Nephron (organoid): ENCODE data around the gene PPP2R5C.

Source experiments
- H3K27ac Mint-ChIP-seq, 3 experiments: 2 replicates each; pipeline ENCODE4 v1.8.0; 2020; ENCODE audit warnings: mixed read lengths in 3 of 3, mild to moderate bottlenecking in 2 of 3, moderate library complexity in 1 of 3
- H3K27me3 Mint-ChIP-seq: 2 replicates; pipeline ENCODE4 v1.8.0; 2021; ENCODE audit warnings: low read depth, mild to moderate bottlenecking, moderate library complexity, mixed read lengths
- H3K36me3 Mint-ChIP-seq: 2 replicates; pipeline ENCODE4 v1.8.0; 2020; ENCODE audit warnings: low read depth, mixed read lengths
- H3K4me1 Mint-ChIP-seq: 2 replicates; pipeline ENCODE4 v1.8.0; 2020; ENCODE audit warnings: mixed read lengths
- H3K4me3 Mint-ChIP-seq, 3 experiments: 2 replicates each; pipeline ENCODE4 v1.8.0; 2020; ENCODE audit warnings: mild to moderate bottlenecking in 3 of 3, mixed read lengths in 3 of 3, moderate library complexity in 2 of 3
- H3K9me3 Mint-ChIP-seq: 2 replicates; pipeline ENCODE4 v1.8.0; 2020; ENCODE audit warnings: mixed read lengths
- TF ChIP-seq, protein P1 (sequence below), 3 experiments: fragments of 200-600 bp; sonication (generic); IDR thresholded peaks; one replicate each; pipeline ENCODE4 v1.5.0; 2021; ENCODE audit warnings: antibody characterized with exemption in 3 of 3; ENCODE audit not compliant: unreplicated experiment in 3 of 3

Gene PPP2R5C

GRCh38 chr14:101962503-101962874 is 201.0 kb downstream of the PPP2R5C start:
- Mint-ChIP-seq H3K27me3 (peaks cover 7% of the 10 kb centered on the region), H3K4me1 (peaks cover 24% of the 10 kb centered on the region), H3K4me3 (peak overlapping the region in 2 of 3 experiments; percentile 37 to 40), H3K9me3 (no peaks in the 10 kb centered on the region), H3K27ac (peak overlapping the region in 2 of 3 experiments; percentile 6 to 43), H3K36me3 (no peaks in the 10 kb centered on the region)
- TF ChIP-seq, protein P1, sequence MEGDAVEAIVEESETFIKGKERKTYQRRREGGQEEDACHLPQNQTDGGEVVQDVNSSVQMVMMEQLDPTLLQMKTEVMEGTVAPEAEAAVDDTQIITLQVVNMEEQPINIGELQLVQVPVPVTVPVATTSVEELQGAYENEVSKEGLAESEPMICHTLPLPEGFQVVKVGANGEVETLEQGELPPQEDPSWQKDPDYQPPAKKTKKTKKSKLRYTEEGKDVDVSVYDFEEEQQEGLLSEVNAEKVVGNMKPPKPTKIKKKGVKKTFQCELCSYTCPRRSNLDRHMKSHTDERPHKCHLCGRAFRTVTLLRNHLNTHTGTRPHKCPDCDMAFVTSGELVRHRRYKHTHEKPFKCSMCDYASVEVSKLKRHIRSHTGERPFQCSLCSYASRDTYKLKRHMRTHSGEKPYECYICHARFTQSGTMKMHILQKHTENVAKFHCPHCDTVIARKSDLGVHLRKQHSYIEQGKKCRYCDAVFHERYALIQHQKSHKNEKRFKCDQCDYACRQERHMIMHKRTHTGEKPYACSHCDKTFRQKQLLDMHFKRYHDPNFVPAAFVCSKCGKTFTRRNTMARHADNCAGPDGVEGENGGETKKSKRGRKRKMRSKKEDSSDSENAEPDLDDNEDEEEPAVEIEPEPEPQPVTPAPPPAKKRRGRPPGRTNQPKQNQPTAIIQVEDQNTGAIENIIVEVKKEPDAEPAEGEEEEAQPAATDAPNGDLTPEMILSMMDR (IDR thresholded peaks at IDR 0.05; ENCODE audit: unreplicated experiment in 3 of 3): no peak

DNA sequence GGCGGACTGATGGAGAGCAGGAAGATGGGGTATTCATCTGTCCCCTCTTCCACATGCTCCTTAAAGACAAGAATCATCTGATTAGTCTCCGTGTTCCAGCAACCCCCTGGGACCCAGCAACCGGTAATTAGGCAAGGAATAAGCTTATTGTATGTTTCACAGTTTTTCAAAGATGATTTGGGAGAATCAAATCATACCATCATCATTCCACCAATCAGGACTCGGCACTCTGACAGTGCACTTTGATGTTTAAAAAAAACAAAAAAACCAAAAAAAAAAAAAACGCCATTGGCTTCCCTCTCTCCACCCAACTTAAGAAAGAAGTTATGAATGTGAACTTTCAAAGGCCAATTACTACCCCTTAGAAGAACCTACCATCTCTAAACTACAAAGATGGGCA is 201.5 kb downstream of the PPP2R5C start:
- H3K27ac Mint-ChIP-seq: peak overlapping the region in 2 of 3 experiments; percentile 6 to 43
- peaks cover 7% of the 10 kb centered on the region for H3K27me3 Mint-ChIP-seq
- H3K4me3 Mint-ChIP-seq: peak overlapping the region in 1 of 3 experiments; percentile 37
- peaks cover 28% of the 10 kb centered on the region for H3K4me1 Mint-ChIP-seq
- no peaks in the 10 kb centered on the region for H3K9me3 Mint-ChIP-seq
- TF ChIP-seq, protein P1 (IDR thresholded peaks at IDR 0.05; ENCODE audit: unreplicated experiment in 3 of 3): no peak
- H3K36me3 Mint-ChIP-seq: peaks cover 3% of the 10 kb centered on the region

DNA sequence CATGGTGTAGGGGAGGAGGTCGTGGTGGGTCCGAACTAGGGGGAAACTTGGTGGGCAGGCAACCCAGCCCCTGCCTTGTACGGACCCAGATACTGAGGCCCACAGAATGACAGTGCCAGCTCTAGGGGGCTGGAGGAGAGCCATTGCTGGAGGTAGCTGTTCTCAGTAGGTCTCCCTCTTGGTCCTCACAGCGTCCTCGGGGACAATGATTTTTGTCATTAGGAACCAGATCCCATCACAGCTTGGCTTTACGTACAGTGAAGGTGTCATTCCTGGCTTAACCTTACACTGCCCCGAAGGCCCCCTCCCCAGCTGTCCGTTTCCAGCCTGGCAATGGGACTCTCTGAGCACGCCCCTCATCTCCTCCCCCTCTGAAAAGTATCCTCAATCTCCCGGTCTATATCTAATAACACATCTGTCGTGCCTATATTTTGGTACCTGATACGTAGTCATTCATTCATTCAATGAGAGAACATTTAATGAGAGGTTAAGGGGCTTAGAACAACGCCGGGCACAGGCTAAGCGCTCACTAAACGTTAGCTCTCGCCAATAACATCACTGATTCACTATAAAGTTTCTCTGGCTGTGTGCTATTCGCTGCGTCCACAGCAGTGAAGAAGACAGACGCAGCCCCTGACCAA is 202.3 kb downstream of the PPP2R5C start:
- Mint-ChIP-seq H3K27ac (peak overlapping the region; percentile 38 to 84 (median 45)), H3K4me3 (peak overlapping the region; percentile 71 to 84 (median 77)), H3K4me1 (peaks cover 29% of the 10 kb centered on the region), H3K36me3 (peaks cover 5% of the 10 kb centered on the region), H3K9me3 (no peaks in the 10 kb centered on the region), H3K27me3 (peaks cover 4% of the 10 kb centered on the region)
- TF ChIP-seq, protein P1 (IDR thresholded peaks at IDR 0.05; ENCODE audit: unreplicated experiment in 3 of 3): no peak

- peaks cover 32% of the 10 kb centered on the region for H3K4me1 Mint-ChIP-seq
- TF ChIP-seq, protein P1 (IDR thresholded peaks at IDR 0.05; ENCODE audit: unreplicated experiment in 3 of 3): no peak
Measured at GRCh38 chr14:101964297-101965180, 203.0 kb downstream of the PPP2R5C start, which contains the start of gene DYNC1H1. TSS of gene DYNC1H1 (plus strand) at chr14:101964573. CDS start at chr14:101964692, 119 bp downstream.

GRCh38 chr14:101965181-101965544 is 203.7 kb downstream of the PPP2R5C start:
- H3K9me3 Mint-ChIP-seq: no peaks in the 10 kb centered on the region
- H3K4me3 Mint-ChIP-seq: peak overlapping the region; percentile 91 to 95 (median 95)
- H3K4me1 Mint-ChIP-seq: peaks cover 37% of the 10 kb centered on the region
- H3K36me3 Mint-ChIP-seq: peaks cover 13% of the 10 kb centered on the region
- TF ChIP-seq, protein P1 (IDR thresholded peaks at IDR 0.05; ENCODE audit: unreplicated experiment in 3 of 3): no peak
- peak overlapping the region; percentile 63 to 91 (median 78) for H3K27ac Mint-ChIP-seq
- peaks cover 4% of the 10 kb centered on the region for H3K27me3 Mint-ChIP-seq

More at GRCh38 chr14:101964297-101965180, 203.0 kb downstream of the PPP2R5C start, which contains the start of gene DYNC1H1:
- Mint-ChIP-seq H3K9me3 (no peaks in the 10 kb centered on the region), H3K27ac (peak within 1 kb of the TSS; percentile 63 to 91 (median 84)), H3K36me3 (peaks cover 9% of the 10 kb centered on the region), H3K4me3 (peak within 1 kb of the TSS; percentile 91 to 95 (median 95)), H3K27me3 (peaks cover 4% of the 10 kb centered on the region)
